ENCODE measurements around the gene PLA2G4A. TPM values are rescaled to one million over a fixed set of nuclear protein-coding genes. Genes with fewer than 3 reads are reported as not detected.

Gene PLA2G4A
- polyA plus RNA-seq, 1 donor (not counting 4 experiments of a cell fraction or from before 2014, with no cell fraction given): 29.2 TPM

DNA sequence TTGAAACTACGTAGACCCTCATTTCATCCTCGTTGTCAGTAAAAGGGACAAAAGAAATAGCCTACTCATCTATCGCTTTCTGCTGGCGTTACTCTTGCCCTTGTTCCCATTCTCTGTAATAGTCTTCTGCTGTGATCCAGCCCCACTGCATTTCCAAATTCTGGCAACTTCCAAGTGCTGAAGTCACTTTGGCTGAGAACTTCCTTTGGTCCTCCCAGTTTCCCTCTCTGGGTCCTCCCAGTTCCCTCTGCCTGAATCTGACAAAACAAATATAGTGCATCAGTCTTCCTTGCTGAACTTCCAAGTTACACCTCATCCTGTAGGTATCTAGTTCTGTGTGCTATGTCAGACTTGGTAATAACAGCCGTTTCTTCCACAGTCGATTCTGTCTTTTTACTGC is 47.0 kb upstream of the PLA2G4A start:
- Histone ChIP-seq H3K4me3 (ENCODE audit: control insufficient read depth in 2 of 3, extremely low read depth in 1 of 3, insufficient read depth in 2 of 3, low read depth in 1 of 3, low read length in 3 of 3) (no peak overlapping the region), H4K20me1 (ENCODE audit: control insufficient read depth, extremely low read depth, insufficient read depth, low read length) (no peaks in the 10 kb centered on the region), H3K9ac (ENCODE audit: control insufficient read depth, extremely low read depth, insufficient read depth, low read length) (no peak overlapping the region), H2AFZ (ENCODE audit: control insufficient read depth, low read length) (peak overlapping the region; percentile 47), H3K27ac (ENCODE audit: control insufficient read depth, insufficient read depth, low read length) (no peak overlapping the region), H3K4me2 (ENCODE audit: control insufficient read depth, extremely low read depth, insufficient read depth, low read depth, low read length) (peak overlapping the region; percentile 25), H3K27me3 (ENCODE audit: control insufficient read depth, extremely low read depth, insufficient read depth, low read length) (no peaks in the 10 kb centered on the region), H3K9me1 (ENCODE audit: control insufficient read depth, extremely low read depth, insufficient read depth, low read length) (no peaks in the 10 kb centered on the region), H3K4me1 (ENCODE audit: control insufficient read depth, extremely low read depth, insufficient read depth, low read length) (no peaks in the 10 kb centered on the region), H3K9me3 (ENCODE audit: control insufficient read depth, low read depth, low read length) (no peaks in the 10 kb centered on the region), H3K79me2 (ENCODE audit: control insufficient read depth, insufficient read depth, low read length) (no peaks in the 10 kb centered on the region), H3K36me3 (ENCODE audit: control insufficient read depth in 2 of 2, extremely low read depth in 1 of 2, insufficient read depth in 2 of 2, low read length in 2 of 2) (no peaks in the 10 kb centered on the region)
- FAIRE-seq (no peak), DNase-seq (ENCODE audit: low read depth, low spot score) (no peak)
- dilution Hi-C loops (cut with MboI; ENCODE audit: extremely low pct_ligation_motif_present, low sequenced_read_pairs): no loop called here
- no peak for TF ChIP-seq CTCF (optimal IDR thresholded peaks at IDR 0.05 in 1 of 3, IDR thresholded peaks at IDR 0.05 in 1 of 3, conservative IDR thresholded peaks at IDR 0.05 in 1 of 3; ENCODE audit: extremely low read depth in 1 of 3, insufficient read depth in 2 of 3, low read length in 3 of 3)

DNA sequence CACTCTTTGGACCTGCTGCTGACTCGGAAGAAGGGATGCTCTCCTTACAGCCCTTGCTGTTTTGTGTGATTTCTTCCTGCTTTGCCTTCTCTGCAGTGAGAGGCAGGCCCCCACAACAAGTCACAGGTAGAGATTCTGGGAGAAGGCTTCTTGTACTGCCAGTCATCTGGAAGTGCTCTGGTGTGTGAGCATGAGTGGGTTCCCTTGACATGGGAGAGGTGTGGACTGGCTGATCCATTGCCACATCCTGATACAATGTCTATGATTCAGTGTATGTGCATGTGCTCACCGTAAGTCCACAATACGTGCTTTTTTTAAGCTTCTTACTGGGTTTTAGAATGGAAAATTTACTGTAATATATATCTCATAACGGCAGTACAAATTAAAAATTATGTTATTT is 46.0 kb upstream of the PLA2G4A start:
- no peaks in the 10 kb centered on the region for H3K9me1 ChIP-seq (ENCODE audit: control insufficient read depth, extremely low read depth, insufficient read depth, low read length)
- no peaks in the 10 kb centered on the region for H3K27me3 ChIP-seq (ENCODE audit: control insufficient read depth, extremely low read depth, insufficient read depth, low read length)
- no peaks in the 10 kb centered on the region for H3K9me3 ChIP-seq (ENCODE audit: control insufficient read depth, low read depth, low read length)
- no peaks in the 10 kb centered on the region for H4K20me1 ChIP-seq (ENCODE audit: control insufficient read depth, extremely low read depth, insufficient read depth, low read length)
- H3K9ac ChIP-seq (ENCODE audit: control insufficient read depth, extremely low read depth, insufficient read depth, low read length): no peak overlapping the region
- H3K4me2 ChIP-seq (ENCODE audit: control insufficient read depth, extremely low read depth, insufficient read depth, low read depth, low read length): peak overlapping the region; percentile 25
- no peak for DNase-seq (ENCODE audit: low read depth, low spot score)
- peak overlapping the region; percentile 38 for H2AFZ ChIP-seq (ENCODE audit: control insufficient read depth, low read length)
- TF ChIP-seq CTCF (optimal IDR thresholded peaks at IDR 0.05 in 1 of 3, IDR thresholded peaks at IDR 0.05 in 1 of 3, conservative IDR thresholded peaks at IDR 0.05 in 1 of 3; ENCODE audit: extremely low read depth in 1 of 3, insufficient read depth in 2 of 3, low read length in 3 of 3) (no peak), EZH2 (IDR thresholded peaks at IDR 0.05; ENCODE audit: low read length) (no peak)
- H3K4me3 ChIP-seq (ENCODE audit: control insufficient read depth in 2 of 3, extremely low read depth in 1 of 3, insufficient read depth in 2 of 3, low read depth in 1 of 3, low read length in 3 of 3): no peak overlapping the region
- H3K79me2 ChIP-seq (ENCODE audit: control insufficient read depth, insufficient read depth, low read length): no peaks in the 10 kb centered on the region
- H3K36me3 ChIP-seq (ENCODE audit: control insufficient read depth in 2 of 2, extremely low read depth in 1 of 2, insufficient read depth in 2 of 2, low read length in 2 of 2): no peaks in the 10 kb centered on the region
- dilution Hi-C loops (cut with MboI; ENCODE audit: extremely low pct_ligation_motif_present, low sequenced_read_pairs): no loop called here
- H3K4me1 ChIP-seq (ENCODE audit: control insufficient read depth, extremely low read depth, insufficient read depth, low read length): no peaks in the 10 kb centered on the region
- FAIRE-seq: no peak
- H3K27ac ChIP-seq (ENCODE audit: control insufficient read depth, insufficient read depth, low read length): no peak overlapping the region

Data from keratinocyte (primary cell).